Progenitor cell of endocrine pancreas (in vitro differentiated cells): Measurements from ENCODE around the gene IFI30. TPM values are rescaled to one million over a fixed set of nuclear protein-coding genes. Genes with fewer than 3 reads are reported as not detected.
A peak's percentile ranks its signal among the peaks of the same experiment; 100 is the strongest.
"Not testable (repeated sequence)": the region's sequence is repeated elsewhere in the genome, so short reads cannot be mapped to it uniquely, and the experiment has no call there.

Experiments used
- DNase-seq: peaks from one replicate; pipeline ENCODE4 v3.0.0; 2021; ENCODE audit warnings: low spot score; ENCODE audit not compliant: unreplicated experiment
- H3K27ac Mint-ChIP-seq: 2 replicates; pipeline ENCODE4 v1.8.0; 2021; ENCODE audit warnings: mild to moderate bottlenecking, moderate library complexity, mixed read lengths
- H3K27me3 Mint-ChIP-seq: 2 replicates; pipeline ENCODE4 v1.8.0; 2021; ENCODE audit warnings: mixed read lengths
- H3K36me3 Mint-ChIP-seq: 2 replicates; pipeline ENCODE4 v1.8.0; 2022; ENCODE audit warnings: mixed read lengths; ENCODE audit not compliant: insufficient read depth
- H3K4me1 Mint-ChIP-seq: 2 replicates; pipeline ENCODE4 v1.8.0; 2021; ENCODE audit warnings: low read depth, mixed read lengths
- H3K4me3 Mint-ChIP-seq: 2 replicates; pipeline ENCODE4 v1.8.0; 2021; ENCODE audit warnings: low read depth, mild to moderate bottlenecking, moderate library complexity, mixed read lengths
- H3K9me3 Mint-ChIP-seq: 2 replicates; pipeline ENCODE4 v1.8.0; 2021; ENCODE audit warnings: low read depth, mixed read lengths
- total RNA-seq: library from RNA; stranded (reverse); gene quantifications from 2 replicates; pipeline ENCODE4 v1.2.1, GENCODE V29; 2021
- TF ChIP-seq, protein P1 (sequence below): fragments of 200-600 bp; sonication (generic); IDR thresholded peaks from one replicate; pipeline ENCODE4 v1.5.0; 2021; ENCODE audit warnings: antibody characterized with exemption, mild to moderate bottlenecking; ENCODE audit not compliant: unreplicated experiment

Gene IFI30
- total RNA-seq, 1 donor from 2014 or later: not detected

DNA sequence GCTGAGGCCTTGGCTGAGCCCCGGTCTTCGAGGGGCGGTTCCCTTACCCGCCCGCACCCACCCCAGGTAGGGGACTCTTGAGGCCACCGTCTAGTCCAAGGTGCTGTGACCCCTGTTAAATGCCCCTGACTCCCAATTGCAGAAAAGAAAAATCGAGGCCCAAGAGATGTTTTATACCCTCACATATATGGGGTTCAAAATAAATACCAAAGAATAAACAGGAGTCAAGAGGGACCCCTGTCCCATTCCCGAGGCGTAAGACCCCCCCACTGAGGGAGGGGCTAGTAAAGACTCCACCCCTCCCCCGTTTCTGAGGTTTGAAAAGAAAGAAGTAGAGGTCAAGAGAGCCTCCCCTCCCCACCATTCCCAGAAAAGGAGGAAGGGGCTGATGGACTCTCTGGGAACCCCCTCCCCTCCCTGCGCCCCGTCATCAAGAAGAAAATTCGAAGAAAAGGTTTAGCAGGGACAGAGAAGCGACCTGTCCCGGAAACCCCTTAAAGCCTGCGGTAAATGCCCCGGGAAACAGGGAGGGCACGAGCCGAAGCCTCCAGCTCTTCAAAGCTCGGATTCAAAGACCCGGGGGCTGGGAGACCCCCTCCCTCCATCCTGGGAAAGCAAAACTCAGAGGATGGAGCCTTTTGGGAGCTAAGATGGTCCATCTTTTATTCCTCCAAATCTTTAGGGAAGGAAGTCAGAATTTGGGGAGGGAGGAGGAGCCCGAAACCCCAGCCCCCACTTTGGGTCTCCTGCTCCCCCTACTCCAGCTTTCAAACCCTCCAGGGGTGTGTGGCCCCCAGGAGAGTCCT, 31.0 kb downstream of the IFI30 start:
- TF ChIP-seq, protein P1, sequence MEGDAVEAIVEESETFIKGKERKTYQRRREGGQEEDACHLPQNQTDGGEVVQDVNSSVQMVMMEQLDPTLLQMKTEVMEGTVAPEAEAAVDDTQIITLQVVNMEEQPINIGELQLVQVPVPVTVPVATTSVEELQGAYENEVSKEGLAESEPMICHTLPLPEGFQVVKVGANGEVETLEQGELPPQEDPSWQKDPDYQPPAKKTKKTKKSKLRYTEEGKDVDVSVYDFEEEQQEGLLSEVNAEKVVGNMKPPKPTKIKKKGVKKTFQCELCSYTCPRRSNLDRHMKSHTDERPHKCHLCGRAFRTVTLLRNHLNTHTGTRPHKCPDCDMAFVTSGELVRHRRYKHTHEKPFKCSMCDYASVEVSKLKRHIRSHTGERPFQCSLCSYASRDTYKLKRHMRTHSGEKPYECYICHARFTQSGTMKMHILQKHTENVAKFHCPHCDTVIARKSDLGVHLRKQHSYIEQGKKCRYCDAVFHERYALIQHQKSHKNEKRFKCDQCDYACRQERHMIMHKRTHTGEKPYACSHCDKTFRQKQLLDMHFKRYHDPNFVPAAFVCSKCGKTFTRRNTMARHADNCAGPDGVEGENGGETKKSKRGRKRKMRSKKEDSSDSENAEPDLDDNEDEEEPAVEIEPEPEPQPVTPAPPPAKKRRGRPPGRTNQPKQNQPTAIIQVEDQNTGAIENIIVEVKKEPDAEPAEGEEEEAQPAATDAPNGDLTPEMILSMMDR: no peak
- Mint-ChIP-seq H3K27me3 (peaks cover 6% of the 10 kb centered on the region), H3K4me1 (peaks cover 3% of the 10 kb centered on the region), H3K9me3 (no peaks in the 10 kb centered on the region), H3K27ac (peak overlapping the region; percentile 96), H3K36me3 (no peaks in the 10 kb centered on the region), H3K4me3 (peak overlapping the region; percentile 88)
- DNase-seq: peak; percentile 65

DNA sequence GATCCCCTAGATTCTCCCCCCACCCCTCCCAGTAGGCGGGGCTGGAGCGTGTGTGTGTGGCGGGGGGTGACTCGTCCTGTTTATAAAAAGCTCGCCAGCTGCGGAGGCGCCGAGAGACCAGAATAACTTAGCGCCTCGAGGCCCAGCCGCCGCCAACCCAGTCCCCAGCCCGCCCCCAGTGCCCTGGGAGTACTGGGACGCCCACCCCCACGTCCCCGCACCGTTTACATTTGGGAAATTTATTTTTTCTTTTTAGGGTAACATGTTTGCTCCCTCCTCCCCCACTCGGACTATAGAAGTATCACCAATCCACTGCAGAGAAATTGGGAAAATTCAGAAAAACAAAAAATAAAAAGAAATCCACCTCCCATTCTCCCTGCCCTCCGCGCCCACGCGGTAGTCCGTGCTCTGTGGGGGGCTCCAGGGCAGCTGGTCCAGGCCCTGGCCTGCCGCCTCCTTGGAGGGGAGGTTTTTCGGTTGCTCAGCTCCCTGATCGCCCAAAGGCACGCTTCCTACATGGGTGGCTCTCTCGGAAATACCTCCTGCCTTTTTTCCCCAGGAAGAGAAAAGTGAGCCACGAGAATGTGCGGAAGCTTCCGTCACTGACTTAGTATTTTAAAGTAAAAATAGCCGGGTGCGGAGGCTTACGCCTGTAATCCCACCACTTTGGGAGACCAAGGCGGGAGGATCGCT, 31.7 kb downstream of the IFI30 start:
- no peak for DNase-seq
- Mint-ChIP-seq H3K27me3 (peaks cover 12% of the 10 kb centered on the region), H3K4me3 (peak overlapping the region; percentile 88), H3K36me3 (no peaks in the 10 kb centered on the region), H3K27ac (peak overlapping the region; percentile 96), H3K9me3 (no peaks in the 10 kb centered on the region), H3K4me1 (peaks cover 3% of the 10 kb centered on the region)
- TF ChIP-seq, protein P1: no peak

DNA sequence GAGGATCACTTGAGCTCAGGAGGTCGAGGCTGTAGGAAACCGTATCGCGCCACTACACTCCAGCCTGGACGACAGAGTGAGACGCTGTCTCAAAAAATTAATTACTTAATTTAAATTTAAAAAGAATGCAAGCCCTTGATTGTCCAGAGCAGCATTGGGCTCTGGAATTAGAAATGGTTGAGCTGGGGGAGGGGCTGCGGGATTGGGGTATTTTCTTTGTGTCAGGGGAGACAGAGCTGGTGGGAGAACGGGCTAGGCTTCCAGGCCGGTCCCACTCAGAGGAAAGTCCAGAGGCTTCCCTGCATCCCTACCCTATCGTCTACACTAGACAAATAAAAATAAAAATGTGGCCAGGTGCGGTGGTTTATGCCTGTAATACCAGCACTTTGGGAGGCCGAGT, 32.4 kb downstream of the IFI30 start:
- DNase-seq: no peak
- Mint-ChIP-seq H3K4me3 (no peak overlapping the region), H3K27ac (no peak overlapping the region)

DNA sequence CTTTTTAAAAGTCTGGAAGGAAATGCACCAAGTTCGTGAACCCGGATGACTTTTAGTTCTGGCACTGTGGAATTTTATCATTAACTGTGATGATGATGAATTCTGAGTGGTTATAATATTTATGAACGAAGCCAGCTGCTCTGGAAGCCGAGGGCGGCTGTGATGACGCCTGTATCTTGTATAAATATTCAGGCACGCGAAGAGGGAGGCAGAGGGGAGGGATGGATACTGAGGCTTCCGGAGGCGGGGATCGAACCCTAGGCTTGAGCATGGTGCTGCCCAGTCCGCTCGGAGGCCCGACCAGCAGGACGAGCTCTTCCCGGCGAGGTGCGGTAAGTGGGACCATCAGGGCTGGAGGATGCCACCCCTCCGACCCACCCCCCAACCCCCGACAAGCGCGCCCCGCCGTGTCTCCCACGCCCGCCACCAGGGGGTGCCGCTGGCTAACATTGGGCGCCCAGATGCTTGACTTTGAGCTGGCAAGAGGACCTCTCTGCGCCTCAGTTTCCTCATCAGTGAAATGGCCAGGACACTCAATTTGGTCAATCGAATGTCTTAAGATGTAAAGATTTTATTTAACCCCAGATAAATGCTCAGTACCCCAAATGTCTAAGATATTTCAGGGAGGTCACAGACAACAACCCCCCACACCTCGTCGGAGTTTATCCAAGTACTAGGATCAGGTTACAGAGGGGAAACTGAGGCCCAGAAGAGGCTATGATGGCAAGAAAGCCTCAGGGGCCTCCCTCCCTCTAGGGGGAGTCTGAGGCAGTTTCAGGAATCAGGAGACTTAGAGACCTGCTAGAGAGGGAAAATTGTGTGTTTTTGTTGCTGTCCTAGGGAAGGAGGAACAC, 34.7 kb downstream of the IFI30 start:
- H3K4me3 Mint-ChIP-seq: no peak overlapping the region
- H3K4me1 Mint-ChIP-seq: no peaks in the 10 kb centered on the region
- H3K27me3 Mint-ChIP-seq: peaks cover 20% of the 10 kb centered on the region
- H3K27ac Mint-ChIP-seq: no peak overlapping the region
- DNase-seq: no peak
- no peaks in the 10 kb centered on the region for H3K36me3 Mint-ChIP-seq
- TF ChIP-seq, protein P1: peak; percentile 53
- H3K9me3 Mint-ChIP-seq: no peaks in the 10 kb centered on the region

More for the DNA sequence above, 32.4 kb downstream of the IFI30 start:
- no peaks in the 10 kb centered on the region for H3K9me3 Mint-ChIP-seq
- H3K27me3 Mint-ChIP-seq: peaks cover 14% of the 10 kb centered on the region
- TF ChIP-seq, protein P1: no peak
- H3K4me1 Mint-ChIP-seq: peaks cover 3% of the 10 kb centered on the region
- H3K36me3 Mint-ChIP-seq: no peaks in the 10 kb centered on the region

DNA sequence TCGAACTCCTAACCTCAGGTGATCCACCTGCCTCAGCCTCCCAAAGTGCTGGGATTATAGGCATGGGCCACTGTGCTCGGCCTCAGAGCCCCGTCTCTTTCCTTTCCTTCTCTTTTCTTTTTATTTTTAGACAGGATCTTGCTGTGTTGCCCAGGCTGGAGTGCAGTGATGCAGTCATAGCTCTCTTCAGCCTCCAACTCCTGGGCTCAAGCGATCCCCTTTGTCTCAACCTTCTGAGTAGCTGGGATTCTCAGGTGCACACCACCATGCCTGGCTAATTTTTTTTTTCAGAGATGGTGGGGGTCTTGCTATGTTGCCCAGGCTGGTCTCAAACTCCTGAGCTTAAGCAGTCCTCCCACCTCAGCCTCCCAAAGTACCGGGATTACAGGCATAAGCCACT, 36.3 kb downstream of the IFI30 start:
- not testable (repeated sequence) for H3K9me3 Mint-ChIP-seq, H3K36me3 Mint-ChIP-seq, H3K4me1 Mint-ChIP-seq, H3K4me3 Mint-ChIP-seq, DNase-seq, H3K27ac Mint-ChIP-seq
- peaks cover 23% of the 10 kb centered on the region for H3K27me3 Mint-ChIP-seq
